ENCODE measurements around the gene OR14I1.
"Not testable (repeated sequence)": the region's sequence is repeated elsewhere in the genome, so short reads cannot be mapped to it uniquely, and the experiment has no call there.

The OR14I1 gene

DNA sequence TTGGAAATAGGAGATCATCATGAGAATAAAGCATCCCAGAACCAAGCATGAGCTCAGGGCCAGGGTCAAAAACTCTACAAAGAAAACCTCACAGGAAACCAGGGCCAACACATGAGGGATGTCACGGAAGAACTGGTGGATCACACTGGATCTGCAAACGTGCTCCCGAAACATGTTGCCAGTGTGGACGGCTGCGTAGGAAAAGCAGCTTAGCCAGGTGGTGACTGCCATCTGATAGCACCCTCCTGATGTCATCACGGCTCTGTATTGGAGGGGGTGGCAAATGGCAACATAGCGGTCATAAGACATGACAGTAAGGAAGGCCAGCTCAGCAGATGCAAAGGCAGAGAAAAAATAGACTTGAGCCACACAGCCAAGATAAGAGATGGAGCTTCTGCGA, 20.9 kb downstream of the OR14I1 start:
- DNase-seq = no peak

GRCh38 chr1:248670003-248670402, 32.6 kb downstream of the OR14I1 start:
- DNase-seq = no peak

- not testable (repeated sequence) for DNase-seq
These were observed 38.9 kb downstream of the OR14I1 start for GRCh38 chr1:248663453-248664328.

DNA sequence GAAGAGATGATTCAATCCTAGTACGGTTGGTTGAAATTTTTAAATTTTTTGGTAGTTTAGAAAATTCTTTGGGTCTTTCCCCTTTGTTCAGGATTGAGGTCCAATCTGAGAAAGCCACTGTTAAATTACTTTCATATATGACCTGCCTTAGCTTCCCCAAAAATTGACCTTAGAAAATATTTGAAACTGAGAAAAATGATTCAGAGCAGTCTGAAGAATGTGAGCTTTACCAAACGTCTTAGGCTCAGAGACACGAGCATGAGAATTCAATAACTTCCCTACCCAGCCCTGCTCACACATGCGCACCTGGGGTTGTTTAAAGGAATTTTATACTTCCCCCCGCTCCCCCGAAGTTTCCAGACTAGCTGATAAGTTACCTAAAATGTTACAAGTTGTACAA, 45.8 kb downstream of the OR14I1 start:
- not testable (repeated sequence) for DNase-seq

- DNase-seq = not testable (repeated sequence)
These were observed 47.2 kb downstream of the OR14I1 start, which contains the start of gene OR2T27 for GRCh38 chr1:248655354-248655753. Gene OR2T27 (minus strand): TSS chr1:248655528. CDS start chr1:248650884, 4,644 bp downstream.
